SK-N-SH (cell line): ENCODE measurements around the gene ANO6. TPM values are rescaled to one million over a fixed set of nuclear protein-coding genes. Genes with fewer than 3 reads are reported as not detected.

ENCODE experiments used
- CTCF ChIA-PET: fragments of 300-600, 350-600 bp; formaldehyde crosslinking; extraction: SDS; loops from one replicate; lab custom pipeline; 2021; lab: Yijun Ruan, JAX
- POLR2A ChIA-PET: fragments of 350-600 bp; sonication (Branson Sonifier 250); formaldehyde crosslinking; extraction: SDS; loops from one replicate; lab custom pipeline; 2020; ENCODE audit warnings: antibody characterized with exemption, inconsistent platforms; lab: Yijun Ruan, JAX
- DNase-seq: peaks from one replicate; pipeline ENCODE4 v3.0.0; 2012
- H2AFZ ChIP-seq: fragments of 200-600 bp; sonication (generic); 2 replicates; pipeline ENCODE4 v1.8.1; 2016; ENCODE audit warnings: antibody characterized with exemption, mild to moderate bottlenecking, low read depth
- H3F3A ChIP-seq: fragments of 200-600 bp; sonication (generic); replicated peaks from 2 replicates; pipeline ENCODE3; 2016; ENCODE audit warnings: antibody characterized with exemption, mild to moderate bottlenecking; ENCODE audit not compliant: insufficient read depth
- H3K27ac ChIP-seq, 2 experiments: fragments of 200-500 bp in 1 of 2; fragments of 200-600 bp in 1 of 2; sonication (Bioruptor generic) in 1 of 2; sonication (generic), shearing (Covaris generic) in 1 of 2; 2 replicates each; pipeline versions ENCODE4 v1.5.1 to v1.6.1; 2014 to 2016; ENCODE audit warnings: low read depth in 2 of 2, inconsistent platforms in 1 of 2, low read length in 1 of 2, mild to moderate bottlenecking in 1 of 2, mixed read lengths in 1 of 2
- H3K27me3 ChIP-seq: fragments of 200-600 bp; sonication (generic), shearing (Covaris generic); 2 replicates; pipeline ENCODE4 v1.6.1; 2016; ENCODE audit warnings: mixed run types; ENCODE audit not compliant: insufficient read depth
- H3K36me3 ChIP-seq, 2 experiments: fragments of 200-500 bp in 1 of 2; fragments of 200-600 bp in 1 of 2; sonication (Bioruptor generic) in 1 of 2; sonication (generic) in 1 of 2; replicated peaks in 1 of 2; 2 replicates each; pipeline versions ENCODE3 to v1.5.1; 2014 to 2016; ENCODE audit warnings: low read length in 1 of 2, mild to moderate bottlenecking in 1 of 2; ENCODE audit not compliant: insufficient read depth in 2 of 2, control insufficient read depth in 1 of 2
- H3K4me1 ChIP-seq, 2 experiments: fragments of 200-500 bp in 1 of 2; fragments of 200-600 bp in 1 of 2; sonication (Bioruptor generic) in 1 of 2; sonication (generic), shearing (Covaris generic) in 1 of 2; 2 replicates each; pipeline versions ENCODE4 v1.5.1 to v1.6.1; 2014 to 2016; ENCODE audit warnings: low read depth in 1 of 2, low read length in 1 of 2, mixed run types in 1 of 2; ENCODE audit not compliant: insufficient read depth in 2 of 2, control insufficient read depth in 1 of 2
- H3K4me2 ChIP-seq: fragments of 200-600 bp; sonication (generic), shearing (Covaris generic); 2 replicates; pipeline ENCODE4 v1.6.1; 2017; ENCODE audit warnings: mixed run types
- H3K4me3 ChIP-seq, 2 experiments: fragments of 200-500 bp in 1 of 2; fragments of 200-600 bp in 1 of 2; sonication (Bioruptor generic) in 1 of 2; sonication (generic), shearing (Covaris generic) in 1 of 2; 2 replicates each; pipeline versions ENCODE4 v1.5.1 to v1.8.1; 2014 to 2016; ENCODE audit warnings: low read depth in 2 of 2, inconsistent platforms in 1 of 2, low read length in 1 of 2, mild to moderate bottlenecking in 1 of 2, mixed read lengths in 1 of 2, moderate library complexity in 1 of 2
- H3K79me2 ChIP-seq: fragments of 200-600 bp; sonication (generic); 2 replicates; pipeline ENCODE4 v1.8.1; 2017; ENCODE audit warnings: mild to moderate bottlenecking; ENCODE audit not compliant: insufficient read depth
- H3K9ac ChIP-seq: fragments of 200-600 bp; sonication (generic); 2 replicates; pipeline ENCODE4 v1.6.1; 2017; ENCODE audit warnings: mixed run types
- H3K9me2 ChIP-seq: fragments of 200-600 bp; sonication (generic); 2 replicates; pipeline ENCODE4 v1.6.1; 2017; ENCODE audit warnings: mixed run types
- H3K9me3 ChIP-seq: fragments of 200-600 bp; sonication (generic); 2 replicates; pipeline ENCODE4 v1.6.1; 2017; ENCODE audit warnings: mixed run types, mild to moderate bottlenecking, moderate library complexity
- H4K20me1 ChIP-seq: fragments of 200-600 bp; sonication (generic); 2 replicates; pipeline ENCODE4 v1.6.1; 2017; ENCODE audit warnings: mild to moderate bottlenecking, mixed run types; ENCODE audit not compliant: insufficient read depth
- CHD2 ChIP-seq: fragments of 150-350 bp; IDR thresholded peaks from 2 replicates; pipeline ENCODE4 v1.6.1; 2018; ENCODE audit warnings: low read length; ENCODE audit not compliant: partially characterized antibody
- EP300 ChIP-seq, 2 experiments: IDR thresholded peaks; 2 replicates each; pipeline versions ENCODE4 v1.4.0 to v1.6.1; 2012; ENCODE audit warnings: borderline replicate concordance in 1 of 2, low read depth in 1 of 2, low read length in 1 of 2
- EZH2phosphoT487 ChIP-seq: fragments of 200-600 bp; sonication (generic); IDR thresholded peaks from 2 replicates; pipeline ENCODE4 v1.6.1; 2017; ENCODE audit warnings: low read depth, mixed run types, mild to moderate bottlenecking, antibody characterized with exemption, moderate library complexity, borderline replicate concordance
- FOSL2 ChIP-seq: IDR thresholded peaks from 2 replicates; pipeline ENCODE4 v1.4.0; 2012; ENCODE audit warnings: low read depth, mild to moderate bottlenecking, moderate library complexity, borderline replicate concordance
- FOXM1 ChIP-seq: IDR thresholded peaks from 2 replicates; pipeline ENCODE4 v1.4.0; 2012; ENCODE audit warnings: low read depth, mild to moderate bottlenecking
- GABPA ChIP-seq: IDR thresholded peaks from 2 replicates; pipeline ENCODE4 v1.4.0; 2012; ENCODE audit warnings: low read depth, mild to moderate bottlenecking
- GATA2 ChIP-seq: sonication (generic); formaldehyde crosslinking; IDR thresholded peaks from 2 replicates; pipeline ENCODE4 v1.5.0; 2020; ENCODE audit warnings: mild to moderate bottlenecking, missing genetic modification reagents
- MXI1 ChIP-seq: IDR thresholded peaks from 2 replicates; pipeline ENCODE4 v1.6.1; 2012; ENCODE audit warnings: mild to moderate bottlenecking, low read depth, low read length, improper control_type of control experiment
- NFIC ChIP-seq: IDR thresholded peaks from 2 replicates; pipeline ENCODE4 v1.4.0; 2012; ENCODE audit warnings: borderline replicate concordance
- NRF1 ChIP-seq: IDR thresholded peaks from 2 replicates; pipeline ENCODE4 v1.6.1; 2012; ENCODE audit warnings: low read depth, mild to moderate bottlenecking, low read length
- POLR2AphosphoS5 ChIP-seq: IDR thresholded peaks from 2 replicates; pipeline ENCODE4 v1.6.1; 2012; ENCODE audit warnings: low read depth, low read length
- RAD21 ChIP-seq: IDR thresholded peaks from 2 replicates; pipeline ENCODE4 v1.6.1; 2012; ENCODE audit warnings: mild to moderate bottlenecking, low read length
- RCOR1 ChIP-seq: fragments of 150-350 bp; IDR thresholded peaks from 2 replicates; pipeline ENCODE4 v1.6.1; 2017; ENCODE audit warnings: antibody characterized with exemption, low read length
- RXRA ChIP-seq: IDR thresholded peaks from 2 replicates; pipeline ENCODE4 v1.4.0; 2012; ENCODE audit warnings: low read depth, mild to moderate bottlenecking, borderline replicate concordance
- TEAD4 ChIP-seq: IDR thresholded peaks from 2 replicates; pipeline ENCODE4 v1.4.0; 2012; ENCODE audit warnings: mild to moderate bottlenecking, borderline replicate concordance; ENCODE audit not compliant: insufficient read depth
- USF1 ChIP-seq: IDR thresholded peaks from 2 replicates; pipeline ENCODE4 v1.4.0; 2012; ENCODE audit warnings: low read depth, borderline replicate concordance
- USF2 ChIP-seq: fragments of 150-350 bp; IDR thresholded peaks from 2 replicates; pipeline ENCODE4 v1.6.1; 2017; ENCODE audit warnings: antibody characterized with exemption, low read length, low read depth, borderline replicate concordance
- ZBTB33 ChIP-seq: IDR thresholded peaks from 2 replicates; pipeline ENCODE4 v1.4.0; 2012; ENCODE audit warnings: low read depth, borderline replicate concordance
- WGBS: methylation state at CpG from one replicate; pipeline ENCODE4 v1.1.6; 2017; ENCODE audit warnings: low lambda C conversion rate; 5-methylcytosine and 5-hydroxymethylcytosine counted together
- polyA plus RNA-seq, 3 experiments: library from polyadenylated mRNA; depleted of rRNA; stranded (reverse); fragments of >200 nt; gene quantifications; 2 replicates each; pipeline ENCODE4 v1.2.3, GENCODE V29; 2012

ANO6 gene
- polyA plus RNA-seq, 1 of the 3 experiments (the other 2 are of a cell fraction): 20.1 TPM

- Histone ChIP-seq H3F3A (peaks cover 4% of the 10 kb centered on the region), H3K27me3 (no peaks in the 10 kb centered on the region), H3K27ac (no peak overlapping the region), H3K36me3 (peaks cover 3 to 12% of the 10 kb centered on the region in 2 experiments), H3K9me2 (no peaks in the 10 kb centered on the region), H3K4me1 (no peaks in the 10 kb centered on the region; a peak in 1 of 4 replicates), H3K4me2 (no peak overlapping the region), H3K79me2 (peaks cover 46% of the 10 kb centered on the region)
- ChIA-PET POLR2A (no interaction called here), CTCF (no interaction called here)
- TF ChIP-seq POLR2AphosphoS5: no peak
- no peak for TF ChIP-seq FOSL2
- no peak for TF ChIP-seq RAD21
- TF ChIP-seq, all 33 proteins: peak for 0
- no peak for DNase-seq
- Histone ChIP-seq H2AFZ (no peak overlapping the region), H3K9ac (no peak overlapping the region), H3K4me3 (no peak overlapping the region), H4K20me1 (no peaks in the 10 kb centered on the region), H3K9me3 (no peaks in the 10 kb centered on the region)
- 97% methylated on average over 4 of the region's 4 CpGs for WGBS
Measured at GRCh38 chr12:45322810-45323209, 106.9 kb downstream of the ANO6 start.

GRCh38 chr12:45324391-45324790, 108.5 kb downstream of the ANO6 start:
- Histone ChIP-seq H3K9me3 (no peaks in the 10 kb centered on the region), H3K27me3 (no peaks in the 10 kb centered on the region), H4K20me1 (no peaks in the 10 kb centered on the region), H3K36me3 (peaks cover 3 to 12% of the 10 kb centered on the region in 2 experiments), H3K4me2 (no peak overlapping the region), H2AFZ (no peak overlapping the region), H3K27ac (no peak overlapping the region), H3K79me2 (peaks cover 37% of the 10 kb centered on the region; the same call in 1 of the 2 replicates), H3K9me2 (no peaks in the 10 kb centered on the region), H3K4me1 (peaks cover 0 to 2% of the 10 kb centered on the region in 2 experiments; a peak in 2 of 4 replicates)
- 50% methylated on average over 4 of the region's 4 CpGs for WGBS
- no peak for TF ChIP-seq MXI1
- TF ChIP-seq TEAD4: no peak
- TF ChIP-seq RAD21: no peak
- no peak for TF ChIP-seq USF2
- no peak for TF ChIP-seq RXRA
- no peak for TF ChIP-seq CHD2
- no peak for TF ChIP-seq EP300 (IDR thresholded peaks at IDR 0.05; ENCODE audit: borderline replicate concordance in 1 of 2, low read depth in 1 of 2, low read length in 1 of 2)
- TF ChIP-seq, all 33 proteins: peak for 0
- CTCF ChIA-PET: no interaction called here
- POLR2A ChIA-PET: no interaction called here
- Histone ChIP-seq H3K9ac (no peak overlapping the region), H3F3A (peaks cover 4% of the 10 kb centered on the region), H3K4me3 (no peak overlapping the region)
- DNase-seq: no peak

- Histone ChIP-seq H3K4me3 (no peak overlapping the region), H3K27me3 (no peaks in the 10 kb centered on the region), H3K4me2 (no peak overlapping the region), H3K9ac (no peak overlapping the region), H3K79me2 (peaks cover 24% of the 10 kb centered on the region; the same call in 1 of the 2 replicates), H2AFZ (no peak overlapping the region), H3K9me2 (no peaks in the 10 kb centered on the region), H3K4me1 (peaks cover 0 to 3% of the 10 kb centered on the region in 2 experiments; a peak in 2 of 4 replicates), H3K9me3 (no peaks in the 10 kb centered on the region), H3K27ac (no peak overlapping the region), H3K36me3 (peaks cover 3 to 12% of the 10 kb centered on the region in 2 experiments), H3F3A (peaks cover 4% of the 10 kb centered on the region), H4K20me1 (no peaks in the 10 kb centered on the region)
- CTCF ChIA-PET: interaction anchor here (1.7 to 2.1 kb wide), 2 partner anchors 11 to 58 kb away, joined by 5 to 9 read pairs; no protein-coding TSS in a partner anchor
- DNase-seq: no peak
- WGBS: 90% methylated on average over 3 of the region's 3 CpGs
- POLR2A ChIA-PET: no interaction called here
- no peak for TF ChIP-seq NRF1
- TF ChIP-seq USF1: no peak
- TF ChIP-seq NFIC: no peak
- TF ChIP-seq FOXM1: no peak
- no peak for TF ChIP-seq GATA2 (CRISPR knock-in tag)
- TF ChIP-seq GABPA: no peak
- TF ChIP-seq TEAD4: no peak
- no peak for TF ChIP-seq EZH2phosphoT487
- TF ChIP-seq RCOR1: no peak
- TF ChIP-seq ZBTB33: no peak
- no peak for TF ChIP-seq EP300 (IDR thresholded peaks at IDR 0.05; ENCODE audit: borderline replicate concordance in 1 of 2, low read depth in 1 of 2, low read length in 1 of 2)
Measured at GRCh38 chr12:45326358-45326975, 110.6 kb downstream of the ANO6 start.
